GM12875 (cell line): ENCODE results near the gene EPHB2.

Source experiments
- H3K4me3 ChIP-seq: one replicate; pipeline ENCODE4 v1.5.1; 2011; ENCODE audit warnings: low read depth, low read length, control low read depth
- TF ChIP-seq, protein P1 (sequence below): IDR thresholded peaks from 2 replicates; pipeline ENCODE4 v1.5.1; 2011; ENCODE audit warnings: low read depth, mild to moderate bottlenecking, control low read depth, inconsistent platforms, low read length, moderate library complexity, borderline replicate concordance; ENCODE audit not compliant: insufficient read depth

The EPHB2 gene

DNA sequence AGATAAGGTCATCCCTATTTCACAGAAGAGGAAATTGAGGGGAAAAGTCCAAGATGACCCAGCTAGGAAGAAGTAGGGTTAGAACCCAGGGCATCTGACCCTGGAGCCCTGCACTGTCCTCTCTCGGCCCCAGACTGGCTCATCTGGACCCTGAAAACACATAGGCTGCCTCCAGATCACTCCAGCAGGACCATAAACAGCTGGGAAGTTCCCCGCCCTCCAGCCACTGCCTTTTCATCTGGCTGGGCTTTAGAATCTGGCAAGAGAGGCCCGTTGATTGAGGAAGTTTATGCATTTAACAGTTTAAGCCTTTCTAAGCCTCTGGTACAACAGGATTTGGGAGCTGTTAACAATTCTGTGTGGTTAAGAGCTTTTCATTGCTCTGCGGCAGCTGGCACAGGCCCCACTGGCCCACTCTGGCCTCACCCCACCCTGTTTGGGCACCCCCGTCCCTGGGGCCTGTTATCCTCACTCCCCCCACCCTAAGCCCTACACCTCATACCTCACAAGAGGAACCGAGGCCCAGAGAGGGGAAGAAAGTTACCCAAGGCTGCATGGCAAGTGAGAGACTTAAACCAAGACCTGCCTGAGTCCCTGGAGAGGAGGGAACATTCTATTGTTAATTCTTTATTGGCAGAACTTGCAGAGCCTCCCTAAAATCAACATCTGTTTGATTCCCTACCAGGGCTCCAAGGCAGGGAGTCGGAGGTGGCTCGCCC lies 84.2 kb downstream of the EPHB2 start:
- no peak overlapping the region for H3K4me3 ChIP-seq
- TF ChIP-seq, protein P1, sequence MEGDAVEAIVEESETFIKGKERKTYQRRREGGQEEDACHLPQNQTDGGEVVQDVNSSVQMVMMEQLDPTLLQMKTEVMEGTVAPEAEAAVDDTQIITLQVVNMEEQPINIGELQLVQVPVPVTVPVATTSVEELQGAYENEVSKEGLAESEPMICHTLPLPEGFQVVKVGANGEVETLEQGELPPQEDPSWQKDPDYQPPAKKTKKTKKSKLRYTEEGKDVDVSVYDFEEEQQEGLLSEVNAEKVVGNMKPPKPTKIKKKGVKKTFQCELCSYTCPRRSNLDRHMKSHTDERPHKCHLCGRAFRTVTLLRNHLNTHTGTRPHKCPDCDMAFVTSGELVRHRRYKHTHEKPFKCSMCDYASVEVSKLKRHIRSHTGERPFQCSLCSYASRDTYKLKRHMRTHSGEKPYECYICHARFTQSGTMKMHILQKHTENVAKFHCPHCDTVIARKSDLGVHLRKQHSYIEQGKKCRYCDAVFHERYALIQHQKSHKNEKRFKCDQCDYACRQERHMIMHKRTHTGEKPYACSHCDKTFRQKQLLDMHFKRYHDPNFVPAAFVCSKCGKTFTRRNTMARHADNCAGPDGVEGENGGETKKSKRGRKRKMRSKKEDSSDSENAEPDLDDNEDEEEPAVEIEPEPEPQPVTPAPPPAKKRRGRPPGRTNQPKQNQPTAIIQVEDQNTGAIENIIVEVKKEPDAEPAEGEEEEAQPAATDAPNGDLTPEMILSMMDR, result no peak

DNA sequence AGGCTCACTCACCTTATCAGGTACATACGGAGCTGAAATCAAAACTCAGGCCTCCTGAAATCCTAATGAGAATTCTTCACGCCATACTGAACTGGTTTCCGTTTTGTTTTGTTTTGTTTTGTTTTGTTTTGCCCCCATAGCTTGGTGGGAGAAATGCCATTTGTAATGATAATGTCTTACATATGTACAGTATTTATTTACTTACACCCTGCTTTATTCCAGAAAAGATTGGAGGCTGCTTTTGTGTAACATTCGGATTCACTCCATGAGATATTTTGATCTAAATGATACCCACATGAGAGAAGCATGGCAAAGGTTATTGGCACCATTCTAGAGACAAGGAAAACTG lies 84.7 kb downstream of the EPHB2 start:
- H3K4me3 ChIP-seq, result no peak overlapping the region
- TF ChIP-seq, protein P1, result no peak

DNA sequence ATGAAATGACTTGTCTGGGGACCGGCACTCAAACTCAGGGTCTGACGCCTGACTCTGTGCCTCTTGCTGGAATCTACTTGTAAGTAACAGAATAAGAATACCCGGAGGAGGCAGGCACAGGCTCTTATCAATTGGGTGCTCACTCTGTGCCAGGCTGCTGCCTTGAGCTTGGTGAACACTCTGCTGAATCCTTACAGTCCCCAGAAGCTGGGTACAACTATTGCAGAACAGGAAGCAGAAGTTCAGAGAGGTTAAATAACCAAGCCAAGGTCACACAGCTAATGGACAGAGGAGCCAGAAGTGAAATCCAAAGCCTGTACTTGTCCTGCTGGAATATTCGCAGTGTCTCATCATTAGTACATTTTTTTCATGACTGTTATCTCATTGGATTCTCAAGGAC lies 86.0 kb downstream of the EPHB2 start:
- TF ChIP-seq, protein P1, result no peak

DNA sequence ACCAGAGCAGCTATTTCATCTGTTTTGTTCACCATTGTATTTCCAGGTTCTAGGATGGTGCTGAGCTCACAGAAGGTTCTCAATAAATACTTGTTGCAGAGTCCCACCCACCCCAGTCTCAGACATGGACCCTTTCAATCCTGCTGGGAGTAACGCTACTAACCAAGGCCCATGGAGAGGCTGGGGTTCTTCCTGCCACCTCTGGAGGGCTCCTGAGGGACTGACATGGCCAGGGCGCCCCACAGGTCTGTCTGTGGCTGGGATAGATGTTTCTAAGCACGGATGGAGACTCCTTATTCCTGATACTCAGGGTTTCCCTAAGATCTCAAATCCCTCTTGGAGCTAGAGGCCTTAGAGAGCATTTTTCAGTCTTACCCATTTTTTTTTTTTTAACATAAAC lies 87.4 kb downstream of the EPHB2 start:
- TF ChIP-seq, protein P1, result no peak
- no peak overlapping the region for H3K4me3 ChIP-seq

More for the DNA sequence above, 86.0 kb downstream of the EPHB2 start:
- no peak overlapping the region for H3K4me3 ChIP-seq

DNA sequence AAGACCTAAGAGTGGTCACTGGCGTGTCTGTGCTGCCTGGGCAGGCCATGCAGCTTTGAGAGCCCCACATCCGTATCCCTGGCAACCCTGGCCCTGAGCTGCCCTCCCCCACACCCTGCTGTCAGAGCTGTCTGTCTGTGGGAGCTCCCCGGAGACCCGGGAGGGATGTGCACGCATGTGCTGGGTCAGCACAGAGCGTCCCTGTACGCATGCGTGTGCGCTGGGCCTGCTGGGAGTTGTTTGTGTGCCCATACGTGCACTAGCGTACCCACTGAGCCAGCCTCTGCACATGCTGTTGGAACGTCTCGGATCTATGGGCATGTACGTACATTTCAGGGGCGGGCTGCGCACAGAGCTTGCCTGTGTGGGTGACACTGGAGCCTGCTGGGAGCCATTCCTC lies 89.3 kb downstream of the EPHB2 start:
- TF ChIP-seq, protein P1, result no peak
- H3K4me3 ChIP-seq, result no peak overlapping the region

DNA sequence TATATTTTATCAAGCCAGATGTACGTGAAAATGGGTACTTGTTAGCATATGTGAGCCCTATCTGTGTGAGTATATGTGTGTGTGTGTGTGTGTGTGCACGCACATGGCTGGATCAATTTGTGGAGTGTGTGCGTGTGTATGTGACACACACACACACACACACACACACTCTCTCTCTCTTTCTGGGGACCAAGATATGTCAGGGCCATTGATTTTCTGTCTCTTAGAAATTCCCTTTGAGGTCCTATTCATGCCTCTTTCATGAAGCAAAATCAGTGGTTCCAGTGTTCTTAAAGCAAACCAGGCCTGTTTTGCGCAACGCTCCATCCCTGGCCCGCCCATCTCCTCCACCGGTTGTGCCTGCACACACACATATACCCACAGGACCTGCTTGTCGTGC lies 90.0 kb downstream of the EPHB2 start:
- H3K4me3 ChIP-seq, result no peak overlapping the region
- TF ChIP-seq, protein P1, result no peak

DNA sequence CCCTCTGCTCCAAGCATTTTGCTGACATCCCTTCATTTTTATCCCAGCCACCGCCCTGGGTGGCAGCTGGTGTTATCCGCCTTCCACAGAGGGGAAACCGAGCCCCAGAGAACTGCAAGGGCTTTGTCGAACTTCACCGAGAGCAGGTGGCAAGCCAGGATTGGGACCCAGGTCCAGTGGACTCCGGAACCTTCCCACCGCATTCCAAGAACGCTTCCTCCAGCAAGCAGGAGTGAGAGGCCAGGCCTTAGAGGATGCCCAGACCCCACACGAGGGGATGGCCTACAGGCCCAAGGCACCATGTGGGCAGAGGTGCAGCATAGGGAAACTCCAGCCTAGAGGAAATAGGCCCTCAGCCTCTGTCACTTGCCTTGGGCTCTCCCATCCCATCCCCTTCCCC lies 90.7 kb downstream of the EPHB2 start:
- TF ChIP-seq, protein P1, result no peak
- no peak overlapping the region for H3K4me3 ChIP-seq
